OCI-LY3 (cell line): ENCODE data around the gene GAPDH.

Experiments used
- H2AFZ ChIP-seq: fragments of 200-600, 300-600 bp; shearing (Covaris generic); 2 replicates; pipeline ENCODE4 v1.6.0; 2014; ENCODE audit warnings: antibody characterized with exemption, low read depth, low read length
- H3K27ac ChIP-seq: fragments of 200-600, 300-600 bp; sonication (generic); 2 replicates; pipeline ENCODE4 v1.5.1; 2014; ENCODE audit warnings: mild to moderate bottlenecking, low read length, moderate library complexity, mixed read lengths
- H3K27me3 ChIP-seq: fragments of 200-600, 300-600 bp; sonication (generic); 2 replicates; pipeline ENCODE4 v1.6.1; 2014; ENCODE audit warnings: low read depth, low read length, mixed read lengths
- H3K36me3 ChIP-seq: fragments of 200-600, 300-600 bp; sonication (generic); replicated peaks from 2 replicates; pipeline ENCODE3; 2014; ENCODE audit warnings: low read depth, low read length, mixed read lengths
- H3K4me1 ChIP-seq: fragments of 300-600, 200-600 bp; sonication (generic); 2 replicates; pipeline ENCODE4 v1.6.1; 2014; ENCODE audit warnings: low read length, mixed read lengths
- H3K4me2 ChIP-seq: fragments of 200-600, 300-600 bp; sonication (generic); 2 replicates; pipeline ENCODE4 v1.6.1; 2014; ENCODE audit warnings: low read length, mixed read lengths
- H3K4me3 ChIP-seq: fragments of 300-600, 200-600 bp; sonication (generic); 2 replicates; pipeline ENCODE4 v1.5.1; 2014; ENCODE audit warnings: antibody characterized with exemption, mild to moderate bottlenecking, low read length, moderate library complexity
- H3K79me2 ChIP-seq: fragments of 300-600, 200-600 bp; shearing (Covaris generic); 2 replicates; pipeline ENCODE4 v1.6.1; 2014; ENCODE audit warnings: mild to moderate bottlenecking, low read length, mixed read lengths
- H3K9ac ChIP-seq: fragments of 300-600, 200-600 bp; shearing (Covaris generic); 2 replicates; pipeline ENCODE4 v1.6.0; 2014; ENCODE audit warnings: mild to moderate bottlenecking, low read length, moderate library complexity
- H3K9me3 ChIP-seq: fragments of 200-600, 300-600 bp; shearing (Covaris generic); 2 replicates; pipeline ENCODE4 v1.6.1; 2014; ENCODE audit warnings: low read length, mixed read lengths; ENCODE audit not compliant: insufficient read depth
- H4K20me1 ChIP-seq: fragments of 200-600, 300-600 bp; sonication (generic); 2 replicates; pipeline ENCODE4 v1.6.1; 2016; ENCODE audit warnings: low read length, mixed read lengths; ENCODE audit not compliant: insufficient read depth
- EZH2phosphoT487 ChIP-seq: fragments of 200-600 bp; shearing (Covaris generic); IDR thresholded peaks from 2 replicates; pipeline ENCODE4 v1.6.1; 2018; ENCODE audit warnings: antibody characterized with exemption, mixed run types, low read depth
- TF ChIP-seq, protein P1 (sequence below): fragments of 200-600, 300-600 bp; sonication (generic); IDR thresholded peaks from 2 replicates; pipeline ENCODE4 v1.5.1; 2014; ENCODE audit warnings: antibody characterized with exemption, low read length, low read depth

Gene GAPDH

DNA sequence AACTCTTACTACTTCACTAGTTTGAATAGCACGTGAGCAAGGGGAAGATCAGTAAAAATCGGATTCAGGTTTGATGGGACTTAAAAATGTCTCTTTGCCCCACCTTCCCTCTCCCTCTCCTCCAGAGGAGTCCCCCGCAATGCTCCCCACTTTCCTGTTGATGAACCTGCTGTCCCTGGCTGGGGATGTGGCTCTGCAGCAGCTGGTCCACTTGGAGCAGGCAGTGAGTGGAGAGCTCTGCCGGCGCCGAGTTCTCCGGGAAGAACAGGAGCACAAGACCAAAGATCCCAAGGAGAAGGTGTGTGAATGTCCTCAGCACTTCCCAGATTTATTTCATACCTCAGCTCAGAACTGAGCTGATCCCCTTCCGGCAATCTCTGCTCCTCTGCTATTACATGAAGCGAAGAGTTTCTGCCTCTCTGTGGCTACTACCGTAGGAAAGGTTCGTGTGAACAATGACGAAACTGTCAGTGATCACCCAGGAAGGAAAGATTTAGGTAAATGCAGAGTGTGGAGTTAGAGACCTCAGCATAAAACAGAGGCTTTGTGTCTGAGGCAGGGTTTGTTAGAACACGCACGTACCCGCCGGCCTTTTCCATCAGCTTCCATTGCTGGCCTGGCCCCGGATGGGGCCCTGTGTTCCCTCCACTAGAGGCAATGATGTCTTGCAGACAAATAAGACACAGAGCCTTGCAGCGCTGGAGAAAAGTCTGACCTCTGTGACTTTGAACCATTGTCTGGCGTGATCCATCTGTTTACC is 7.4 kb upstream of the GAPDH start:
- H4K20me1 ChIP-seq: no peaks in the 10 kb centered on the region
- no peak overlapping the region for H3K4me2 ChIP-seq
- TF ChIP-seq, protein P1, sequence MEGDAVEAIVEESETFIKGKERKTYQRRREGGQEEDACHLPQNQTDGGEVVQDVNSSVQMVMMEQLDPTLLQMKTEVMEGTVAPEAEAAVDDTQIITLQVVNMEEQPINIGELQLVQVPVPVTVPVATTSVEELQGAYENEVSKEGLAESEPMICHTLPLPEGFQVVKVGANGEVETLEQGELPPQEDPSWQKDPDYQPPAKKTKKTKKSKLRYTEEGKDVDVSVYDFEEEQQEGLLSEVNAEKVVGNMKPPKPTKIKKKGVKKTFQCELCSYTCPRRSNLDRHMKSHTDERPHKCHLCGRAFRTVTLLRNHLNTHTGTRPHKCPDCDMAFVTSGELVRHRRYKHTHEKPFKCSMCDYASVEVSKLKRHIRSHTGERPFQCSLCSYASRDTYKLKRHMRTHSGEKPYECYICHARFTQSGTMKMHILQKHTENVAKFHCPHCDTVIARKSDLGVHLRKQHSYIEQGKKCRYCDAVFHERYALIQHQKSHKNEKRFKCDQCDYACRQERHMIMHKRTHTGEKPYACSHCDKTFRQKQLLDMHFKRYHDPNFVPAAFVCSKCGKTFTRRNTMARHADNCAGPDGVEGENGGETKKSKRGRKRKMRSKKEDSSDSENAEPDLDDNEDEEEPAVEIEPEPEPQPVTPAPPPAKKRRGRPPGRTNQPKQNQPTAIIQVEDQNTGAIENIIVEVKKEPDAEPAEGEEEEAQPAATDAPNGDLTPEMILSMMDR: no peak
- TF ChIP-seq EZH2phosphoT487: no peak

DNA sequence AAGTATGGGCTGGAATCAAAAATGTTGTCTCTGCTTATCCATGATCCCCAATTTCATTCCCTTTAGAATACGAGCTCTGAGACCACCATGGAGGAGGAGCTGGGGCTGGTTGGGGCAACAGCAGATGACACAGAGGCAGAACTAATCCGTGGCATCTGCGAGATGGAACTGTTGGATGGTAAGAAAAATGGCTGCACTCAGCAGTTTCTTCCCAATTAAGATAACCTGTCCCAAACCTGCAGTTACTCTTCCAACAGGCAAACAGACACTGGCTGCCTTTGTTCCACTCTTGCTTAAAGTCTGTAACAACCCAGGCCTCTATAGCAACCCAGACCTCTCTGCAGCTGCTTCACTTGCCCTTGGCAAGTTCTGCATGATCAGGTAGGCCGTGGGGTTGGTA is 6.6 kb upstream of the GAPDH start:
- Histone ChIP-seq H3K27ac (no peak overlapping the region), H3K4me1 (peaks cover 9% of the 10 kb centered on the region), H3K4me2 (no peak overlapping the region), H3K79me2 (peaks cover 10% of the 10 kb centered on the region), H3K4me3 (no peak overlapping the region), H3K27me3 (no peaks in the 10 kb centered on the region), H3K9me3 (no peaks in the 10 kb centered on the region), H3K9ac (no peak overlapping the region), H4K20me1 (no peaks in the 10 kb centered on the region), H2AFZ (no peak overlapping the region), H3K36me3 (peaks cover 89% of the 10 kb centered on the region)
- no peak for TF ChIP-seq EZH2phosphoT487
- TF ChIP-seq, protein P1: no peak

More for the DNA sequence above, 7.4 kb upstream of the GAPDH start:
- H3K9ac ChIP-seq: no peak overlapping the region
- H3K4me3 ChIP-seq: no peak overlapping the region
- no peaks in the 10 kb centered on the region for H3K9me3 ChIP-seq
- H3K27me3 ChIP-seq: no peaks in the 10 kb centered on the region
- H2AFZ ChIP-seq: no peak overlapping the region
- peaks cover 2% of the 10 kb centered on the region; the same call in 1 of the 2 replicates for H3K79me2 ChIP-seq
- peaks cover 1% of the 10 kb centered on the region for H3K4me1 ChIP-seq
- peaks cover 90% of the 10 kb centered on the region for H3K36me3 ChIP-seq
- H3K27ac ChIP-seq: no peak overlapping the region

DNA sequence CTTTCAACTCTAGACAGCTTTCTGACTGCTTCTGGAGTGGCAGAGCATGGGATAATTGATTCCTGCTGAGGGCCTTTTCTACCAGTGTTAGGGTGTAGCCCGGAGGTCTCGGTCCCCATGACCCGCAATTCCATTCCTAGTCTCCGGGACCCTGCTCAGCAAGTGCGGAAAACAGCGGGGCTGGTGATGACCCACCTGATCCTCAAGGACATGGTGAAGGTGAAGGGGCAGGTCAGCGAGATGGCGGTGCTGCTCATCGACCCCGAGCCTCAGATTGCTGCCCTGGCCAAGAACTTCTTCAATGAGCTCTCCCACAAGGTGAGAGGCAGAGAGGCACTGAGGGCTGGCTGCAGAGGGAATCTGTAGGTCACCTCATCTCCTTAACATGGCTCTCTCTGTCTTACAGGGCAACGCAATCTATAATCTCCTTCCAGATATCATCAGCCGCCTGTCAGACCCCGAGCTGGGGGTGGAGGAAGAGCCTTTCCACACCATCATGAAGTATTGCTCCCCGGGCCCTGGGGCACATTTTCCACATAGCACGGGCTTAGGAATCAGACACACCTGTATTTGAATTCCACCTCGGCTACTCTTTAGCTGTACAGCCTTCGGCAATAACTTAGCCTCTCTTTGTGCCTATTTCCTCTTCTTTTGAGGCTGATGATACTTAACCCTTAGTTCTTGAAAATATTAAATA is 5.6 kb upstream of the GAPDH start:
- Histone ChIP-seq H3K27me3 (no peaks in the 10 kb centered on the region), H3K79me2 (peaks cover 20% of the 10 kb centered on the region), H3K4me2 (no peak overlapping the region), H3K27ac (no peak overlapping the region), H3K4me1 (peaks cover 12% of the 10 kb centered on the region), H4K20me1 (no peaks in the 10 kb centered on the region), H2AFZ (no peak overlapping the region), H3K9ac (no peak overlapping the region), H3K36me3 (peaks cover 81% of the 10 kb centered on the region), H3K9me3 (no peaks in the 10 kb centered on the region), H3K4me3 (no peak overlapping the region)
- no peak for TF ChIP-seq EZH2phosphoT487
- TF ChIP-seq, protein P1: no peak

DNA sequence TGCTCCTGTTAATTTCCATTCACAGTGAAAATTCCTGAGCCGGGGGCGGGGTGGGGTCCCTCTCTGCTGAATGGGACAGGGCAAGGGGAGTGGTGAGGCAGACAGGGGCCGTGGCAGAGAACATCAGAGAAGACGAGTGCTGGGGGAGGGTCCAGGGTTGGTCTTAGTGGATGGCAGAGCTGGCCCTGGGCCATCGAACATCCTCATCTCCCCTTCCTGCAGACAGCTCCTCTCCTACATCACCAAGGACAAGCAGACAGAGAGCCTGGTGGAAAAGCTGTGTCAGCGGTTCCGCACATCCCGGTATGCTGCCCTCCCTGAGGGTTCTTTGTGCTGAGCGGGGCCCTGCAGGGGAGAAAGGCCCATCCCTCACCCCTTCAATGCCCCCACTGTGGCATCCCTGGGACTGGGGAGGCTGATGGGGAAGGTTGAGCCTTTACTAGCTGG is 5.0 kb upstream of the GAPDH start:
- Histone ChIP-seq H3K27ac (no peak overlapping the region), H3K36me3 (peaks cover 76% of the 10 kb centered on the region), H3K4me2 (no peak overlapping the region)

More for the DNA sequence above, 5.0 kb upstream of the GAPDH start:
- Histone ChIP-seq H4K20me1 (no peaks in the 10 kb centered on the region), H3K4me1 (peaks cover 12% of the 10 kb centered on the region), H3K9ac (no peak overlapping the region), H2AFZ (no peak overlapping the region), H3K79me2 (peaks cover 22% of the 10 kb centered on the region), H3K9me3 (no peaks in the 10 kb centered on the region), H3K4me3 (no peak overlapping the region), H3K27me3 (no peaks in the 10 kb centered on the region)
- no peak for TF ChIP-seq EZH2phosphoT487
- TF ChIP-seq, protein P1: no peak
